ENCODE results near the gene SCFD2. TPM values are rescaled to one million over a fixed set of nuclear protein-coding genes. Genes with fewer than 3 reads are reported as not detected.

The SCFD2 gene
- total RNA-seq, 1 experiment from 2014 or later = 19.2 TPM

- intact Hi-C loops (cut with micrococcal nuclease) = no loop called here
- no peak overlapping the region for H3K4me3 Mint-ChIP-seq (ENCODE audit: unreplicated experiment)
- H3K27ac Mint-ChIP-seq (ENCODE audit: low read depth, unreplicated experiment) = no peak overlapping the region
- H3K9me3 Mint-ChIP-seq (ENCODE audit: unreplicated experiment) = peaks cover 36% of the 10 kb centered on the region
- no peaks in the 10 kb centered on the region for H3K36me3 Mint-ChIP-seq (ENCODE audit: insufficient read depth, unreplicated experiment)
- POLR2A ChIA-PET = no interaction called here
- no peaks in the 10 kb centered on the region for H3K27me3 Mint-ChIP-seq (ENCODE audit: insufficient read depth, unreplicated experiment)
- BruUV-seq (replicated peaks) = no TSS peak
- TF ChIP-seq, protein P1, sequence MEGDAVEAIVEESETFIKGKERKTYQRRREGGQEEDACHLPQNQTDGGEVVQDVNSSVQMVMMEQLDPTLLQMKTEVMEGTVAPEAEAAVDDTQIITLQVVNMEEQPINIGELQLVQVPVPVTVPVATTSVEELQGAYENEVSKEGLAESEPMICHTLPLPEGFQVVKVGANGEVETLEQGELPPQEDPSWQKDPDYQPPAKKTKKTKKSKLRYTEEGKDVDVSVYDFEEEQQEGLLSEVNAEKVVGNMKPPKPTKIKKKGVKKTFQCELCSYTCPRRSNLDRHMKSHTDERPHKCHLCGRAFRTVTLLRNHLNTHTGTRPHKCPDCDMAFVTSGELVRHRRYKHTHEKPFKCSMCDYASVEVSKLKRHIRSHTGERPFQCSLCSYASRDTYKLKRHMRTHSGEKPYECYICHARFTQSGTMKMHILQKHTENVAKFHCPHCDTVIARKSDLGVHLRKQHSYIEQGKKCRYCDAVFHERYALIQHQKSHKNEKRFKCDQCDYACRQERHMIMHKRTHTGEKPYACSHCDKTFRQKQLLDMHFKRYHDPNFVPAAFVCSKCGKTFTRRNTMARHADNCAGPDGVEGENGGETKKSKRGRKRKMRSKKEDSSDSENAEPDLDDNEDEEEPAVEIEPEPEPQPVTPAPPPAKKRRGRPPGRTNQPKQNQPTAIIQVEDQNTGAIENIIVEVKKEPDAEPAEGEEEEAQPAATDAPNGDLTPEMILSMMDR (IDR thresholded peaks at IDR 0.05; ENCODE audit: unreplicated experiment) = no peak
- CTCF ChIA-PET = interaction anchor here (2.3 kb wide), 1 partner anchor 1059 kb away, joined by 7 read pairs; no protein-coding TSS in a partner anchor
- H3K4me1 Mint-ChIP-seq (ENCODE audit: insufficient read depth, unreplicated experiment) = no peaks in the 10 kb centered on the region
- DNase-seq (ENCODE audit: unreplicated experiment) = no peak
Measured at GRCh38 chr4:53175640-53176039, 190.2 kb downstream of the SCFD2 start.

DNA sequence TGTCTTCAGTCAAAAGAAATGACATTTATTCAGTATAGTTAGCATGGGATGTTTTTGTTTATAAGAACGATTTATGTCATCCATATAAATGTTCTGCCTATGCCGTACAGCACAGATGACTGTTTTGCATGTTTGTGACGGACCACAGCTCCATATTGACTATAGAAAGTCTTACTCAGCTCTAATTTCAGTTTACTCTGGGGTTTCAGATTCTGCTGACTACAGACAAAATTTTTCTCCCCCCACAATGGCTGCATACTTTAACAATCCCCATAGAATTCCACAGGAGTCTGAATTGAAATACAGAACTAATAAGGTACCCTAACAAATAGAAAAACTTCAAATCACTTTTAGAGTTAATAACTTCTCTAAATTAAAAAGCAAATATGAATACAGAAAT lies 191.0 kb downstream of the SCFD2 start:
- intact Hi-C loops (cut with micrococcal nuclease) = no loop called here
- H3K4me3 Mint-ChIP-seq (ENCODE audit: unreplicated experiment) = no peak overlapping the region
- H3K9me3 Mint-ChIP-seq (ENCODE audit: unreplicated experiment) = peaks cover 29% of the 10 kb centered on the region
- no peak for DNase-seq (ENCODE audit: unreplicated experiment)
- no peaks in the 10 kb centered on the region for H3K27me3 Mint-ChIP-seq (ENCODE audit: insufficient read depth, unreplicated experiment)
- CTCF ChIA-PET = no interaction called here
- no peaks in the 10 kb centered on the region for H3K36me3 Mint-ChIP-seq (ENCODE audit: insufficient read depth, unreplicated experiment)
- H3K27ac Mint-ChIP-seq (ENCODE audit: low read depth, unreplicated experiment) = no peak overlapping the region
- no peaks in the 10 kb centered on the region for H3K4me1 Mint-ChIP-seq (ENCODE audit: insufficient read depth, unreplicated experiment)
- TF ChIP-seq, protein P1 (IDR thresholded peaks at IDR 0.05; ENCODE audit: unreplicated experiment) = no peak
- no TSS peak for BruUV-seq (replicated peaks)
- POLR2A ChIA-PET = no interaction called here

DNA sequence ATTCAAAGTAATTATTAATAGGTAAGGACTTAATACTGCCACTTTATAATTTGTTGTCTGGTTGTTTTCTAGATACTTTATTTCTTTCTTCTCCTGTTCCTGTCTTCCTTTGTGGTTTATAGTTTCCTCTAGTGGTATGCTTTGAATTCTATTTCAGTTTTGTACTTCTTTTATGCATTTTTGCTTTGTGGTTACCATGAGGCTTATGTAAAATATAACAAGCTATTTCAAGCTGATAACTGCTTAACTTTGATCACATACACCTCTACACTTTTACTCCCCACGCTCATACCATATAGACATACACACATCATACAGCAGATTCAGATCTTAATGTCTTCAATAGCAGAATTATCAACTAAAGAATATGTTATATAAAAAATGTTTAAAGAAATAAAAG lies 192.3 kb downstream of the SCFD2 start:
- Mint-ChIP-seq H3K4me3 (ENCODE audit: unreplicated experiment) (no peak overlapping the region), H3K27ac (ENCODE audit: low read depth, unreplicated experiment) (no peak overlapping the region), H3K36me3 (ENCODE audit: insufficient read depth, unreplicated experiment) (no peaks in the 10 kb centered on the region), H3K4me1 (ENCODE audit: insufficient read depth, unreplicated experiment) (no peaks in the 10 kb centered on the region), H3K9me3 (ENCODE audit: unreplicated experiment) (peaks cover 21% of the 10 kb centered on the region), H3K27me3 (ENCODE audit: insufficient read depth, unreplicated experiment) (no peaks in the 10 kb centered on the region)
- CTCF ChIA-PET = no interaction called here
- intact Hi-C loops (cut with micrococcal nuclease) = no loop called here
- POLR2A ChIA-PET = no interaction called here
- DNase-seq (ENCODE audit: unreplicated experiment) = no peak
- TF ChIP-seq, protein P1 (IDR thresholded peaks at IDR 0.05; ENCODE audit: unreplicated experiment) = no peak
- no TSS peak for BruUV-seq (replicated peaks)

DNA sequence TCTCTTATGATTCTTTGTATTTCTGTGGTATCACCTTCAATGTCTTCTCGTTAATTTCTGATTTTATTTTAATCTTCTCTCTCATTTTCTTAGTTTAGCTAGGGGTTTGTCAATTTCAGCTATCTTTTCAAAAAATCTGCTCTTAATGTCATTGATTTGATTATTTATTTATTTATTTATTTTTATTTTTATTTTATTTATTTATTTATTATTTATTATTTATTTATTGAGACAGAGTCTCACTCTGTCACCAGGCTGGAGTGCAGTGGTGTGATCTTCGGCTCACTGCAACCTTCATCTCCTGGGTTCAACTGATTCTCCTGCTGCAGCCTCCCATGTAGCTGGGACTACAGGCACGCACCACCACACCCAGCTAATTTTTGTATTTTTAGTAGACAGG lies 194.1 kb downstream of the SCFD2 start:
- H3K27ac Mint-ChIP-seq (ENCODE audit: low read depth, unreplicated experiment) = no peak overlapping the region
- TF ChIP-seq, protein P1 (IDR thresholded peaks at IDR 0.05; ENCODE audit: unreplicated experiment) = no peak
- no peaks in the 10 kb centered on the region for H3K4me1 Mint-ChIP-seq (ENCODE audit: insufficient read depth, unreplicated experiment)
- BruUV-seq (replicated peaks) = no TSS peak
- POLR2A ChIA-PET = no interaction called here
- no peaks in the 10 kb centered on the region for H3K27me3 Mint-ChIP-seq (ENCODE audit: insufficient read depth, unreplicated experiment)
- DNase-seq (ENCODE audit: unreplicated experiment) = no peak
- no peaks in the 10 kb centered on the region for H3K36me3 Mint-ChIP-seq (ENCODE audit: insufficient read depth, unreplicated experiment)
- no peak overlapping the region for H3K4me3 Mint-ChIP-seq (ENCODE audit: unreplicated experiment)
- intact Hi-C loops (cut with micrococcal nuclease) = no loop called here
- peaks cover 12% of the 10 kb centered on the region for H3K9me3 Mint-ChIP-seq (ENCODE audit: unreplicated experiment)
- CTCF ChIA-PET = no interaction called here
